Right cardiac atrium (tissue), 5 donors: ENCODE data around the gene PLEKHM3. TPM values are rescaled to one million over a fixed set of nuclear protein-coding genes. Genes with fewer than 3 reads are reported as not detected.

Source experiments
- ATAC-seq, 2 donors: fragments of 200-7000 bp; cut with Tn5 transposase; one replicate each; pipeline versions ENCODE4 v1.8.0 to v1.9.1; 2020; ENCODE audit warnings: moderate library complexity in 2 of 2, mild to moderate bottlenecking in 1 of 2
- DNase-seq, 3 donors: peaks; one replicate each; pipeline ENCODE4 v3.0.0-alpha.2; 2020
- H3K27ac ChIP-seq: one replicate; pipeline ENCODE4 v1.5.1; 2013; ENCODE audit warnings: mild to moderate bottlenecking, low read length, control low read depth, moderate library complexity
- H3K27me3 ChIP-seq: one replicate; pipeline ENCODE4 v1.6.1; 2013; ENCODE audit not compliant: control insufficient read depth, insufficient read depth
- H3K4me1 ChIP-seq: one replicate; pipeline ENCODE4 v1.6.1; 2013; ENCODE audit warnings: low read length; ENCODE audit not compliant: control insufficient read depth, insufficient read depth
- H3K4me3 ChIP-seq: one replicate; pipeline ENCODE4 v1.5.1; 2013; ENCODE audit warnings: low read length, control low read depth
- H3K9me3 ChIP-seq: one replicate; pipeline ENCODE4 v1.6.1; 2013; ENCODE audit warnings: low read length; ENCODE audit not compliant: control insufficient read depth
- WGBS: extraction: QIAGEN DNeasy Blood & Tissue Kit; methylation state at CpG from one replicate; pipeline ENCODE4 v1.1.7; 2013; 5-methylcytosine and 5-hydroxymethylcytosine counted together
- intact Hi-C, 4 donors: fragments of 100-400 bp; cut with DNase I; formaldehyde crosslinking; loops; one replicate each; pipeline versions ENCODE4 v1.11.0 to v1.14.0; 2022 to 2023
- polyA plus RNA-seq: library from polyadenylated mRNA; stranded (reverse); fragments of 200-250 nt; gene quantifications from one replicate; pipeline ENCODE4 v1.2.3, GENCODE V29; 2013
- total RNA-seq, 4 donors: library from RNA; stranded (reverse); fragmentation: NEBNext Ultra II Directional; extraction: Animal tissue kit (Norgen Biotek cat#: 25700); gene quantifications; one replicate each; pipeline ENCODE4 v1.2.1, GENCODE V29; 2021
- donor health status: healthy with polysubstance abuse.
- donor health status: DM: no; HTN: yes; CAD: no.
- donor health status: DM: no; HTN: no; CAD: no.
- donor health status: DM: no; HTN: yes; CAD: no; lungs with severe emphysema.
- donor health status: DM: yes; HTN: yes; CAD: no.

The PLEKHM3 gene
- total and polyA plus RNA-seq, 5 donors, result 6.8 to 14.7 (median 12.9) TPM

- DNase-seq, result no peak
- H3K27me3 ChIP-seq, result no peaks in the 10 kb centered on the region
- intact Hi-C loops, result no loop called here
- 96% methylated on average over 6 of the region's 6 CpGs for WGBS
- no peak overlapping the region for H3K27ac ChIP-seq
- no peak overlapping the region for H3K4me3 ChIP-seq
- H3K4me1 ChIP-seq, result no peaks in the 10 kb centered on the region
- ATAC-seq, result no peak
- no peaks in the 10 kb centered on the region for H3K9me3 ChIP-seq
Observed at GRCh38 chr2:207883002-207883780, 142.1 kb downstream of the PLEKHM3 start.

DNA sequence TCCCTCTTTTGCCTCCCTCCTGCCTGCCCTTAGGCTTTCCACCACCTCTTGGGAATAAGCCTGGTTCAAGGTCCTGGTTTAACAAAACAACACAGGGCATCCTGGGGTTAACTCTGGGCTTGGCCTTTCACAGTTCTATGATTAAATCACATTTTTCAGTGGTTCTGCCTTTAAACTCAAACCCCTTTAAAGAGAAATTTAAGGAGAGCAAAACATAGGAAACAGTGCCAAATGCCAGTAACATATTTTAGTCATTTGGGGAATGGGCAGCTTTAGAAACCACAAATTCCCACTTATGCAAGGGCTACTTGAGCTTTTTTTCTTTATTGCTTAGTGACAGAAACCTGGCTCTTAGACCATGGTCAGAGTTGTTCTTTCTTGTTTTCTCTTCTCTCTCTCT, 143.4 kb downstream of the PLEKHM3 start:
- Histone ChIP-seq H3K4me3 (no peak overlapping the region), H3K27ac (no peak overlapping the region), H3K4me1 (no peaks in the 10 kb centered on the region), H3K27me3 (no peaks in the 10 kb centered on the region), H3K9me3 (no peaks in the 10 kb centered on the region)
- DNase-seq (no peak), ATAC-seq (no peak)
- intact Hi-C loops, result no loop called here

GRCh38 chr2:207879536-207879935, 145.8 kb downstream of the PLEKHM3 start:
- ATAC-seq, result no peak
- H3K27ac ChIP-seq, result no peak overlapping the region

DNA sequence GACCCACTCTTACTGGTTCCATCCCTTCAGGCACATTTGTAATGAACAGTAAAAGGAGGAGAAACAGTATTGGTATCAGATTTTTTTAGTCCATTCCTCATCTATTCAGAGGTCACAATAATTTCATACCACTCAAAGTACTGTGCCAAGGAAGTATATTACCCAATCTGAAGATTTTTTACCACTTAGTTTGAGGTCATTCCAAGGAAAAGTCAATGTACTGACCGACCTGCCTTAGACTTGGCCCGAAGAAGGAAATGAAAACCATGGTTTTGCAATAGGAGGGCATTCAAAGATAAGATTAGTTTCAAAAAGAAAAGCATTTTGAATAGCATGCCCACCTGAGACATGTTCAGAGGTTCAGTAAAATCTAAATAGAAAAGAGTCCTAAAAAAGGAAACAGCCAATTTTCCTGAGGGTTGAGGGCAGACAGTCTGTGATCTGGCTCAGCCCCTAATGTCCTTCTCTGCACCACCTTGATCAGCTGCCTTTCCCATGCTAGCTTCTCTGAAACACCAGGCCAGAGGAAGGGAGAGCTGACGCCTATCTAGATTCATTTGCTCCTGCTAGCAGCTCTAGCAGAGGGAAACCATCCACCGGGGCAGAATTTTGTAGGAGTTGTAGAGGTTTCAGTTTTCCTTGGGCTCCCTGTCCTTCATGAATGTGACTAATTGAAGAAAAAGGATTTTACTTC, 148.3 kb downstream of the PLEKHM3 start:
- WGBS, result 86% methylated on average over 4 of the region's 4 CpGs
- intact Hi-C loops, result no loop called here
- DNase-seq (no peak), ATAC-seq (no peak)
- H3K27me3 ChIP-seq, result no peaks in the 10 kb centered on the region
- H3K4me1 ChIP-seq, result no peaks in the 10 kb centered on the region
- no peak overlapping the region for H3K27ac ChIP-seq
- H3K9me3 ChIP-seq, result no peaks in the 10 kb centered on the region
- H3K4me3 ChIP-seq, result no peak overlapping the region

More at GRCh38 chr2:207879536-207879935, 145.8 kb downstream of the PLEKHM3 start:
- no peaks in the 10 kb centered on the region for H3K27me3 ChIP-seq
- no peak overlapping the region for H3K4me3 ChIP-seq
- no peaks in the 10 kb centered on the region for H3K4me1 ChIP-seq
- no peak for DNase-seq
- 73% methylated on average over 2 of the region's 2 CpGs for WGBS
- intact Hi-C loops, result no loop called here
- no peaks in the 10 kb centered on the region for H3K9me3 ChIP-seq

- H3K9me3 ChIP-seq, result no peaks in the 10 kb centered on the region
- no peak for ATAC-seq
Observed at GRCh38 chr2:207875473-207876212, 149.7 kb downstream of the PLEKHM3 start.

GRCh38 chr2:207873794-207874193, 151.5 kb downstream of the PLEKHM3 start:
- Histone ChIP-seq H3K4me1 (no peaks in the 10 kb centered on the region), H3K4me3 (no peak overlapping the region), H3K27me3 (no peaks in the 10 kb centered on the region), H3K9me3 (no peaks in the 10 kb centered on the region), H3K27ac (no peak overlapping the region)
- DNase-seq, result no peak
- ATAC-seq, result no peak
- intact Hi-C loops, result no loop called here
- 97% methylated on average over 1 of the region's 1 CpG for WGBS

More at GRCh38 chr2:207875473-207876212, 149.7 kb downstream of the PLEKHM3 start:
- no peaks in the 10 kb centered on the region for H3K4me1 ChIP-seq
- intact Hi-C loops, result no loop called here
- no peak for DNase-seq
- H3K27ac ChIP-seq, result no peak overlapping the region
- no peaks in the 10 kb centered on the region for H3K27me3 ChIP-seq
- H3K4me3 ChIP-seq, result no peak overlapping the region
- 96% methylated on average over 3 of the region's 3 CpGs for WGBS

- intact Hi-C loops, result no loop called here
- H3K27ac ChIP-seq, result no peak overlapping the region
- WGBS, result 96% methylated on average over 2 of the region's 2 CpGs
- H3K27me3 ChIP-seq, result no peaks in the 10 kb centered on the region
- H3K4me3 ChIP-seq, result no peak overlapping the region
- no peaks in the 10 kb centered on the region for H3K9me3 ChIP-seq
- ATAC-seq, result no peak
- H3K4me1 ChIP-seq, result no peaks in the 10 kb centered on the region
- DNase-seq, result no peak
Observed at GRCh38 chr2:207871911-207872310, 153.4 kb downstream of the PLEKHM3 start.

DNA sequence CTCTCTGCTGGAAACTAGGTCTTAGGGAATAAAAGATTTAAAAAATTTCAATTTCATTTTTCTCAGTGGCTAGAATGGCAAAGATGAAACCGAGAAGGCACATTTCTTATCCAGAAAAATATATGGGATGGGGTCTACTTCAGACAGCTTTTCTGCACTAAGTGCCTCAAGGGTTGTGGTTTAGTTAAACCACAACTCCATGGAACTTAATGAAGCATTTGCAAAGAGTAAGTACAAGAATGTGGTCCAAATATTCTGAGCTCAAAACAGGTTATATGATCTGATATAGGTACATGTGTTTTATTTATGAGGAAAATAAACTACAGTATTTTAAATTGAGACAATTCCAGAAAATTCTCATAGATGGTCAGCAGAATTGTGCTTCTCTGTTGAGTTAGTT, 153.8 kb downstream of the PLEKHM3 start:
- 97% methylated on average over 1 of the region's 1 CpG for WGBS
- H3K4me3 ChIP-seq, result no peak overlapping the region
- ATAC-seq (no peak), DNase-seq (no peak)
- no peak overlapping the region for H3K27ac ChIP-seq
- no peaks in the 10 kb centered on the region for H3K27me3 ChIP-seq
- H3K4me1 ChIP-seq, result no peaks in the 10 kb centered on the region
- intact Hi-C loops, result no loop called here
- no peaks in the 10 kb centered on the region for H3K9me3 ChIP-seq

DNA sequence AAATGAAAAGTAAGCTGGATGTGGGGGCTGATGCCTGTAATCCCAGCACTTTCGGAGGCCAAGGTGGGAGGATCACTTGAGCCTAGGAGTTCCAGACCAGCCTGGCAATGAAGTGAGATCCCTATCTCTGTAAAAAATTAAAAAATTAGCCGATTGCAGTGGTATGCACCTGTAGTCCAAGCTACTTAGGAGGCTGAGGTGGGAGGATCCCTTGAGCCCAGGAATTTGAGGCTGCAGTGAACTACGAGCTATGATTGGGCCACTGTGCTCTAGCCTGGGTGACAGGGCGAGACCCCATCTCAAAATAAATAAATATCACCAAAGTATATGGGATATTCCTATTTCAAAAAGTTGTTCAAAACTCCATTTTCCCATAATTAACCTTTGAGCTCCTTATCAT, 154.5 kb downstream of the PLEKHM3 start:
- H3K9me3 ChIP-seq, result no peaks in the 10 kb centered on the region
- no peaks in the 10 kb centered on the region for H3K27me3 ChIP-seq
- H3K4me1 ChIP-seq, result no peaks in the 10 kb centered on the region
- intact Hi-C loops, result no loop called here
- ATAC-seq (no peak), DNase-seq (no peak)
- 96% methylated on average over 4 of the region's 4 CpGs for WGBS
- no peak overlapping the region for H3K27ac ChIP-seq
- no peak overlapping the region for H3K4me3 ChIP-seq

DNA sequence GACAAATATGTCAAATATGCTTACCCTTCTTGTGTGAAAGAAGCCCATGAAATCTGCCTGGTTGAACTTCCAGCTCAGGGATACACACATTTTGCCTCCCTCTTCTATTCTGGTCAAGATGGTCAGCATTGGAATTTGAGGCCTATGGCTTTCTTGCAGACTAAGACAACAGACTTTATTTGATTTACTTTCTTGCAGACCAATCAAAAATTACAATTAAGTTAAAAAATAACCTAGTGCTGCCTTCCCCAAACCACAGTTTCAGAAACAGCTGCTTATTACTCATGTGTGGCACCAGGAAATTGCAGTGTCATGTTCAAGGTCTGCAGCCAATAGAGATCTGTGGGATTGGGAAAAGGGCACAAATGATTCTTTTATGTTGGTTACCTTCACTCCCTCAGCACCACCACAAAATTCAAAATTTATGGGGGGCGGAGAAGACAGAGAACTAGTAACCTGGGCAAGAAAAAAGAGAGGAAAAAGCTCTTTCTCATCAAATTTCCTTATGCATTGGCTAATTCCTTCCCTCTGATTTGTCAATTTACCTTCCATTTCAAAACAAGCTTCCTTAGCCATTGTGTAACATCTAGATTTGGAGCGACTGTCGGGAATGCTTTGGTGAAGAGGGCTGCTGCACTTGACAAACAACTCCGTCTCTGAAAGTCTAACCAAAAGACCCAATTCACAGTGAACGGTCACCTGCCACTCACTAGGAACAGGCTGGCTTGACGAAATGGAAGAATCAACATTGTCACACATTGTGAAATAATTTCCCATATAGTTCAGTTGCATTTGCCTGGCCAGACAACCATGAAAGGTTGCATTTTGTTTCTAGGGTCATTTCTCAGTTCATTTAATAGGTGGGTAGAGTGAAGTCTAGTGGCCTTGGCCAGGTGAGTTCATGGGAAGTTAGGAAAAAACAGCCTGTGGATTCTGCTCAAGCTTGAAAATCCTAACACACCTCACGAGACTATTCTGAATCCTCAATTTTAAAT, 155.2 kb downstream of the PLEKHM3 start:
- H3K4me3 ChIP-seq, result no peak overlapping the region
- ATAC-seq (no peak), DNase-seq (no peak)
- no peaks in the 10 kb centered on the region for H3K9me3 ChIP-seq
- no peaks in the 10 kb centered on the region for H3K27me3 ChIP-seq
- intact Hi-C loops, result no loop called here
- H3K4me1 ChIP-seq, result no peaks in the 10 kb centered on the region
- 80% methylated on average over 7 of the region's 7 CpGs for WGBS
- no peak overlapping the region for H3K27ac ChIP-seq
